Measurements from ENCODE around the gene OR4C15. TPM values are rescaled to one million over a fixed set of nuclear protein-coding genes. Genes with fewer than 3 reads are reported as not detected.

Gene OR4C15
- total RNA-seq: not detected in 2 replicates

DNA sequence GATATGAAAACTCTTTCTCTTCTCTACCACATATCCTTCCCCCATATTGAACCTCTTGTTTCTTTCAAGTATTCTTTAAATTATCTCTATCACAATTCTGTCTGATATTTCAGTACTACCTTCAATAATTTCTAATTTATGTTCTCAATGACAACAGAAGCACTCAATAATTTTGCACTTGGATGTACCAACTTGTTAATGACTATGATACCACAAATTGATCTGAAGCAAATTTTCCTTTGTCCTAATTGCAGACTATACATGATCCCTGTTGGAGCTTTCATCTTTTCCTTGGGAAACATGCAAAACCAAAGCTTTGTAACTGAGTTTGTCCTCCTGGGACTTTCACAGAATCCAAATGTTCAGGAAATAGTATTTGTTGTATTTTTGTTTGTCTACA lies at the start of gene OR4C15:
OR4C15 (plus strand) TSS at position 301 of the 400 bp plus-strand sequence; CDS start at position 301, 0 bp downstream.

DNA sequence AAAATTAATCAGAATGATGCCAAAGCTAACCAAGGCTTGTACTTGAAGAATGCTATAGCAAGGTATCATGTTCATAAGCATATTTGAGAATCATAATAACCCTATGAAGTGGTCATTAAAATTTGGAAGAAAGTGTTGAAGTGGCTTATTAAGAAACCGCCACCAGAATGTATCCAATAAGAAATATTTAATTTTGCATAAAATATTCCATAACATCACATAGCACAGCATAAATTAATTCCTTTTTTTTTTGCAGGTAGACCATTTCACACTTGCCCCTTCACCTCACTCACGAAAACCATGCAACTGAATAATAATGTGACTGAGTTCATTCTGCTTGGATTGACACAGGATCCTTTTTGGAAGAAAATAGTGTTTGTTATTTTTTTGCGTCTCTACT lies 17.6 kb downstream of the OR4C15 start, which contains the start of gene OR4C16:
OR4C16 (plus strand) TSS at position 301 of the 400 bp plus-strand sequence; CDS start at position 301, 0 bp downstream.

Other genes starting within 250 kb of the OR4C15 start
- not detected in 2 replicates for gene OR4A16, start 211.3 kb upstream of the OR4C15 start, total RNA-seq
- not detected in 2 replicates for gene OR4A15, start 186.5 kb upstream of the OR4C15 start, total RNA-seq
- not detected in 2 replicates for gene OR4C16, start 17.7 kb downstream of the OR4C15 start, total RNA-seq
- not detected in 2 replicates for gene OR4C11, start 53.2 kb downstream of the OR4C15 start, total RNA-seq
- gene OR4P4, start 80.6 kb downstream of the OR4C15 start, total RNA-seq: not detected in 2 replicates
- gene OR4S2, start 93.9 kb downstream of the OR4C15 start, total RNA-seq: not detected in 2 replicates
- gene OR4C6, start 107.7 kb downstream of the OR4C15 start, total RNA-seq: not detected in 2 replicates
- not detected in 2 replicates for gene OR5D13, start 219.0 kb downstream of the OR4C15 start, total RNA-seq
- not detected in 2 replicates for gene OR5D14, start 241.1 kb downstream of the OR4C15 start, total RNA-seq

All from epithelial cell of alveolus of lung (primary cell).